Spleen (tissue), 7 donors: ENCODE data around the gene HEMK1.

ENCODE experiments used
- CTCF ChIP-seq, 11 experiments: fragments of 200-600 bp in 7 of 11; fragments of 450-650 bp in 4 of 11; sonication (generic) in 4 of 11; IDR thresholded peaks in 8 of 11; conservative IDR thresholded peaks in 3 of 11; 1 replicate in 7 of 11; 2 replicates in 4 of 11; pipeline versions ENCODE4 v1.4.0 to v1.8.0; 2016 to 2021; ENCODE audit warnings: antibody characterized with exemption in 11 of 11, inconsistent platforms in 4 of 11, mild to moderate bottlenecking in 1 of 11
- POLR2A ChIP-seq, 3 donors: fragments of 450-650 bp; IDR thresholded peaks; one replicate each; pipeline ENCODE4 v1.5.1; 2017; ENCODE audit warnings: antibody characterized with exemption in 3 of 3, mild to moderate bottlenecking in 1 of 3
- donor health status: DM: no; HTN: no; CAD: no; lungs with moderate emphysema.
- donor health status: DM: no; HTN: no; CAD: no.
- donor health status: DM: no; HTN: no; CAD: no.

GRCh38 chr3:50632450-50632849 lies 63.1 kb downstream of the HEMK1 start:
- TF ChIP-seq POLR2A (IDR thresholded peaks at IDR 0.05) (no peak), CTCF (IDR thresholded peaks at IDR 0.05 in 8 of 11, conservative IDR thresholded peaks at IDR 0.05 in 3 of 11) (no peak)
